ENCODE data around the gene VAT1L.
"Not testable (repeated sequence)": the region's sequence is repeated elsewhere in the genome, so short reads cannot be mapped to it uniquely, and the experiment has no call there.

The VAT1L gene

GRCh38 chr16:77939968-77940367 is 151.6 kb downstream of the VAT1L start:
- no peak overlapping the region for H3K4me3 ChIP-seq (ENCODE audit: low read depth, low read length)
- TF ChIP-seq CTCF (IDR thresholded peaks at IDR 0.05; ENCODE audit: low read depth, low read length, missing control alignments) = no peak
- no peak for DNase-seq (ENCODE audit: low read depth)

- no peak overlapping the region for H3K4me3 ChIP-seq (ENCODE audit: low read depth, low read length)
- TF ChIP-seq CTCF (IDR thresholded peaks at IDR 0.05; ENCODE audit: low read depth, low read length, missing control alignments) = no peak
- no peak for DNase-seq (ENCODE audit: low read depth)
Observed at GRCh38 chr16:77943801-77944200, 155.4 kb downstream of the VAT1L start.

- DNase-seq (ENCODE audit: low read depth) = no peak
- no peak for TF ChIP-seq CTCF (IDR thresholded peaks at IDR 0.05; ENCODE audit: low read depth, low read length, missing control alignments)
- no peak overlapping the region for H3K4me3 ChIP-seq (ENCODE audit: low read depth, low read length)
Observed at GRCh38 chr16:77944631-77945030, 156.3 kb downstream of the VAT1L start.

- H3K4me3 ChIP-seq (ENCODE audit: low read depth, low read length) = no peak overlapping the region
- TF ChIP-seq CTCF (IDR thresholded peaks at IDR 0.05; ENCODE audit: low read depth, low read length, missing control alignments) = no peak
- DNase-seq (ENCODE audit: low read depth) = no peak
Observed at GRCh38 chr16:77945126-77945525, 156.8 kb downstream of the VAT1L start.

- H3K4me3 ChIP-seq (ENCODE audit: low read depth, low read length) = no peak overlapping the region
- DNase-seq (ENCODE audit: low read depth) = no peak
- TF ChIP-seq CTCF (IDR thresholded peaks at IDR 0.05; ENCODE audit: low read depth, low read length, missing control alignments) = no peak
Observed at GRCh38 chr16:77946823-77947222, 158.5 kb downstream of the VAT1L start.

- not testable (repeated sequence) for H3K4me3 ChIP-seq (ENCODE audit: low read depth, low read length)
Observed at GRCh38 chr16:77947590-77947989, 159.2 kb downstream of the VAT1L start.

GRCh38 chr16:77948835-77949234 is 160.5 kb downstream of the VAT1L start:
- DNase-seq (ENCODE audit: low read depth) = no peak
- H3K4me3 ChIP-seq (ENCODE audit: low read depth, low read length) = no peak overlapping the region
- no peak for TF ChIP-seq CTCF (IDR thresholded peaks at IDR 0.05; ENCODE audit: low read depth, low read length, missing control alignments)

More at GRCh38 chr16:77947590-77947989, 159.2 kb downstream of the VAT1L start:
- not testable (repeated sequence) for DNase-seq (ENCODE audit: low read depth)

GRCh38 chr16:77949445-77949844 is 161.1 kb downstream of the VAT1L start:
- TF ChIP-seq CTCF (IDR thresholded peaks at IDR 0.05; ENCODE audit: low read depth, low read length, missing control alignments) = no peak
- no peak for DNase-seq (ENCODE audit: low read depth)
- H3K4me3 ChIP-seq (ENCODE audit: low read depth, low read length) = no peak overlapping the region

Measured in GM12864 (cell line).